ES-I3 (cell line): ENCODE results near the gene OSBP.
A peak's percentile ranks its signal among the peaks of the same experiment; 100 is the strongest.
"Not testable (repeated sequence)": the region's sequence is repeated elsewhere in the genome, so short reads cannot be mapped to it uniquely, and the experiment has no call there.

ENCODE experiments used
- H3K36me3 ChIP-seq: 2 replicates; pipeline ENCODE4 v1.6.1; 2013; ENCODE audit warnings: mild to moderate bottlenecking, low read length, control low read depth, moderate library complexity; ENCODE audit not compliant: insufficient read depth
- H3K4me1 ChIP-seq: 2 replicates; pipeline ENCODE4 v1.6.1; 2013; ENCODE audit warnings: mild to moderate bottlenecking, control low read depth, low read length; ENCODE audit not compliant: insufficient read depth
- H3K9ac ChIP-seq: 2 replicates; pipeline ENCODE4 v1.6.1; 2013; ENCODE audit warnings: low read depth, mild to moderate bottlenecking, low read length, moderate library complexity
- H3K9me3 ChIP-seq: 2 replicates; pipeline ENCODE4 v1.6.1; 2013; ENCODE audit warnings: mild to moderate bottlenecking, low read length, moderate library complexity; ENCODE audit not compliant: control insufficient read depth, insufficient read depth

OSBP gene

GRCh38 chr11:59553323-59553722, 62.3 kb downstream of the OSBP start:
- Histone ChIP-seq H3K36me3 (no peaks in the 10 kb centered on the region), H3K4me1 (peaks cover 3% of the 10 kb centered on the region; the same call in 1 of the 2 replicates), H3K9ac (no peak overlapping the region; the same call in 1 of the 2 replicates), H3K9me3 (no peaks in the 10 kb centered on the region)

GRCh38 chr11:59552844-59553243, 62.7 kb downstream of the OSBP start:
- Histone ChIP-seq H3K9me3 (no peaks in the 10 kb centered on the region), H3K36me3 (no peaks in the 10 kb centered on the region)

GRCh38 chr11:59551659-59552521, 63.7 kb downstream of the OSBP start:
- H3K9me3 ChIP-seq = no peaks in the 10 kb centered on the region
- H3K4me1 ChIP-seq = peaks cover 10% of the 10 kb centered on the region
- H3K36me3 ChIP-seq = no peaks in the 10 kb centered on the region
- peak overlapping the region; percentile 81 for H3K9ac ChIP-seq

More at GRCh38 chr11:59552844-59553243, 62.7 kb downstream of the OSBP start:
- Histone ChIP-seq H3K9ac (peak overlapping the region; percentile 81; the same call in 1 of the 2 replicates), H3K4me1 (peaks cover 7% of the 10 kb centered on the region)

DNA sequence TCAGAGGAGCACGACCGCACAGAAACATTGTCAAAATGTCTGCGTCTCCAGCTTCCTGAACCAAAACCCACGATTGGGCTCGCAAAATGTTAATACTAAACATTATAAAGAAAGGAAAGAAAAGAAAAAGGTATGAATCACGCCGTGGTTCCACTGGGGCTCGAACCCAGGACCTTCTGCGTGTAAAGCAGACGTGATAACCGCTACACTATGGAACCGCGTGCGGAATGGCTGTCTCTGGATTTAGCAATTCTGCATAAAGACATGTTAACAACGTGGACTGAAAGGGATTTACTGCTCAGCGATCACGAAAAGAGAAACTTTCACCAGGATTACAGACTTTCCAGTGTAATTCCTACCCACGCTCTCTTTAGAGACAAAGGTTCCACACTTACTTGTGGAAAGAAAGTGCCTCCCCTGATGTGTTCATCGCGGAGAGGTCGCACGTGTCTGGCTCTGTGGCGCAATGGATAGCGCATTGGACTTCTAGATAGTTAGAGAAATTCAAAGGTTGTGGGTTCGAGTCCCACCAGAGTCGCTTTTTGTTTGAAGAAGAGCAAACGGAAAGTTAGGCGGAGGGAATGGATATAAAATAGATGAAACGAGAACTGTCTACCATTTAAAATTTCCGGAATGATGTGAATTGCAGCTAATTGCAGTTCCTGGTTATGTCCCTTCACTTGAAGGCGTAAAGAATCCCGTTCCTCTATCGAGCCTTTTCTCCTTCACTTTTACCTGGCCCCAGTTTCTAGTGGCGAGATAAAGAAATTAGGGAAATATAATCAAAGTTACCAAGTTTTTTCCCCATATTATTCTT, 64.5 kb downstream of the OSBP start:
- peak overlapping the region; percentile 81 for H3K9ac ChIP-seq
- peaks cover 10% of the 10 kb centered on the region for H3K4me1 ChIP-seq
- H3K36me3 ChIP-seq = no peaks in the 10 kb centered on the region

GRCh38 chr11:59550368-59550841, 65.2 kb downstream of the OSBP start:
- Histone ChIP-seq H3K4me1 (peaks cover 10% of the 10 kb centered on the region), H3K9ac (peak overlapping the region; percentile 81), H3K9me3 (no peaks in the 10 kb centered on the region), H3K36me3 (no peaks in the 10 kb centered on the region)

More for the DNA sequence above, 64.5 kb downstream of the OSBP start:
- H3K9me3 ChIP-seq = no peaks in the 10 kb centered on the region

DNA sequence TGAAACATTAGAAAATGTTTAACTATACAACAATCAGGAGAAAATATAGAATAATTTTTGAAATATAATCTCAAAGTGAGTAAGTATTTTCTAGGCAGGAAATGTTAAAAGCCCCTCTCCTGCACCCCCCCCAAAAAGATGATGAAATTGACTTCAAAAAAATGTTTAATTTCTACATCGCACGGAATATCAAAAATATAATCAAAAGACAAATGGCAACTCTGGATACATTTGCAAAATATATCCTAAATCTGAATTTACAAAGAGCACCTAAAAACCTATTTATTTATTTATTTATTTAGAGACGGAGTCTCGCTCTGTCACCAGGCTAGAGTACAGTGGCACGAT, 67.3 kb downstream of the OSBP start:
- Histone ChIP-seq H3K4me1 (peaks cover 10% of the 10 kb centered on the region), H3K36me3 (no peaks in the 10 kb centered on the region), H3K9me3 (no peaks in the 10 kb centered on the region), H3K9ac (no peak overlapping the region)

GRCh38 chr11:59547605-59548308, 67.8 kb downstream of the OSBP start:
- H3K4me1 ChIP-seq, H3K9me3 ChIP-seq, H3K9ac ChIP-seq, H3K36me3 ChIP-seq: not testable (repeated sequence)

DNA sequence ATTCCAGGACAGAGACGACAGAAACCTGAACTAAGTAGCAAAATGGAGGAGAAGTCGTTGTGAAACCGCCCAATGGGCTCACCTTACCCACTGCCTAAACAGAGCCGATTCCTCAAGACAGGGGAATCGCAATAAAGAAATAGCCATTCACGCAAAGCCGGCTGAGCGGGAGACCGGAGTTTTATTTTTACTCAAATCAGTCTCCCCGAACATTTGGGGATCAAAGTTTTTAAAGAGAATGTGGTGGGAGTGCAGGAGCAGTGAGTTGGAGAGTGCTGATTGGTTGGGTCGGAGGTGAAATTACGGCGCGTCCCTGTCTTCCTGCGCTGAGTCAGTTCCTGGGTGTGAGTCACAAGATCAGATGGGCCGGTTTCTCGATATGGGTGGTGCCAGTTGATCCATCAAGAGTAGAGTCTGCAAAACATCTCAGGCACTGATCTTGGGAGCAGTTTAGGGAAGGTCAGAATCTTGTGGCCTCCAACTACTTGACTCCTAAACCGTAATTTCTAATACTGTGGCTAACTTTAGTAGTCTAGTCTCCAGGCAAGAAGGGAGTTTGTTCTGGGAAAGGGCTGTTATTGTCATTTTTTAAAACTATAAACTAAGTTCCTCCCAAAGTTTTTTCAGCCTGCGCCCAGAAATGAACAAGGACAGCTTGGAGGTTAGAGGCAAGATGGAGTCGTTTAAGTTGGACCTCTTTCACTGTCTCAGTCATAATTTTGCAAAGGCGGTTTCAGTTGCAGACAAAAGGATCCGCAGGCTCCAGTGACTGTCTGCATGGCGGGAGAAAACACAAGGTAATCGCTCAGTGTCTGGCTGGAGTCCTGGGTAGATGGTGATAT, 70.2 kb downstream of the OSBP start:
- Histone ChIP-seq H3K9ac (peak overlapping the region; percentile 73), H3K36me3 (no peaks in the 10 kb centered on the region), H3K9me3 (no peaks in the 10 kb centered on the region), H3K4me1 (peaks cover 7% of the 10 kb centered on the region)

DNA sequence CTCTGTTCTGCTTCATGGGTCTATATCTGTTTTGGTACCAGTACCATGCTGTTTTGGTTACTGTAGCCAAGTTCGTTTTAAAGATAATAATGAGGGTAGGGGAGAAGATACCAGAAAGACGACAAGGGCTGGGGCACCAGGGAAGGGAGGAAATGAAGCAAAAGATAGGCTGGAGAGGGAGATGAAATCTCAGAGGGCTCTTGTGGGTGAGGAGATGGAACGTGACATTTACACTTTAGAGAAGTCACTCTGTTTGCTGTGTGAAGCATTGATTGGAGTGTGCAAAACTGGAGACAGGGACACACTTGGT, 70.8 kb downstream of the OSBP start:
- no peaks in the 10 kb centered on the region for H3K9me3 ChIP-seq
- H3K9ac ChIP-seq = peak overlapping the region; percentile 73; the same call in 1 of the 2 replicates
- peaks cover 7% of the 10 kb centered on the region for H3K4me1 ChIP-seq
- H3K36me3 ChIP-seq = no peaks in the 10 kb centered on the region

DNA sequence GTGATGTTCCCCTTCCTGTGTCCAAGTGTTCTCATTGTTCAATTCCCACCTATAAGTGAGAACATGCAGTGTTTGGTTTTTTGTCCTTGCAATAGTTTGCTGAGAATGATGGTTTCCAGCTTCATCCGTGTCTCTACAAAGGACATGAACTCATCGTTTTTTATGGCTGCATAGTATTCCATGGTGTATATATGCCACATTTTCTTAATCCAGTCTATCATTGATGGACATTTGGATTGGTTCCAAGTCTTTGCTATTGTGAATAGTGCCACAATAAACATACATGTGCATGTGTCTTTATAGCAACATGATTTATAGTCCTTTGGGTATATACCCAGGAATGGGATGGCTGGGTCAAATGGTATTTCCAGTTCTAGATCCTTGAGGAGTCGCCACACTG, 71.9 kb downstream of the OSBP start:
- not testable (repeated sequence) for H3K36me3 ChIP-seq, H3K4me1 ChIP-seq, H3K9ac ChIP-seq, H3K9me3 ChIP-seq

DNA sequence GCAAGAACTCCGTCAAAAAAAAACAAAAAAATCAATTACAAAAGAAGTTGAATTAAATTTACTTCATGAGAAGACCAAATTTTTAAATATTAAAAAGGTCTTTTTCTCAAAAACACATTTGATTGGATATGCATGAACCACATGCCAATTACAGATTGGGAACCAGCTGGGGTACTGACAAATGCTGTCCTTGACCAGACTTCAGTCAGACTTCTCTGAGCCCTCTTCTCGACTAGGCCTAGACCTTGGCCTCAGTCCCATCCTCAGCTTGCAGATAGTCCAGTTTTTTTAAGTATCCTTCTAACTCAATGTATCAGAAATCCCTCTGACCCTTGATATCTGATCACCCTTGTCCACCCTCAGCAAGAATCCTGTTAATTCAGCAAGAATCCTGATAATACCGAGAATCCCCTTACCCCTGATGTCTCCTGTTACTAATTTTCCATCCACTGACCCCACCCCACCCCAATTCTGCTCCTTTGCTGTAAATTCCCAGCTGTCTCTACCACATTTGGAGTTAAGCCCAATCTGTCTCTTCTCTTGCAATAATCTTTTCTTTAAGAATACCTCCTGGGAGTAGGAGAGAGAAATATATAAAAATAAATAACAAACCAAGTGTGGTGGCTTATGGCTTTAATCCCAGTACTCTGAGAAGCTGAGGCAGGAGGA, 73.3 kb downstream of the OSBP start:
- no peaks in the 10 kb centered on the region for H3K9me3 ChIP-seq
- H3K9ac ChIP-seq = no peak overlapping the region
- no peaks in the 10 kb centered on the region for H3K4me1 ChIP-seq
- H3K36me3 ChIP-seq = no peaks in the 10 kb centered on the region

DNA sequence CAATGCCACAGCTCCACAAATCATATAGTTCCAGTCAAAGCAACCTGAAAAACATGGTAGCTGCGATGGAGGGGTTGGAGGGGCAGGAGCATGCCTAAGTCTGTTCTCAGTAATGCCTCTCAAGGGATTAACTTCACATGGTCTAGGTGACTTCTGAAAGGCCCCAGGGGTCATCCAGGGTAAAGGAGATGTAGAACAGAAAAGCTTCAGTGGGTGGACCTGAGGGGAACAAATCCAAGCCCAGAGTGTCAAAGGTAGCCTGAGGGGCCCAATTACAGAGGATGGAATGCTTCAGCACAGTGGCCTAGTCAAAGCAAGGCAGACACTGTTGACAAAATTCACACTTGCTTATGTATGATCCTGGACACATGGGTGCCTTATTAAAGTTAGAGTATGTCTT, 80.9 kb downstream of the OSBP start:
- Histone ChIP-seq H3K9me3 (no peaks in the 10 kb centered on the region), H3K9ac (no peak overlapping the region), H3K36me3 (no peaks in the 10 kb centered on the region), H3K4me1 (no peaks in the 10 kb centered on the region)

DNA sequence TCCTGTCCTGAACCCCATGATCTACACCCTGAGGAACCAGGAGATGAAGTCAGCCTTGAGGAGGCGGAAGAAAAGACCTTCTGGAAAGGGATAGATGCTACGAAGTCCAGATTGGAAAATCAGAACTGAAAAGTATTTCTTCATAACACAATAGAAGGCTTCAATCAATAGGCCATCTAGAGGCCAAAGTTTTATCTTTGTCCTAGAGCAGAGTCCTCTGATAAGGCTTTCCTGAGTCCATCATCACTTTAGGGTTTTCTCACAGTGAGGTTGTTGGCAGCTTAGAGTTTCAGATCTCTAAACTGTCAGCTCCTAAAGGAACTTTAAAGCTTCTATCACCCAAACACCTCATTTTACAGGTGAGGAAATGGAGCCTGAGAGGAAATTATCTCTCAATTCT, 83.0 kb downstream of the OSBP start:
- Histone ChIP-seq H3K36me3 (no peaks in the 10 kb centered on the region), H3K9ac (no peak overlapping the region), H3K9me3 (no peaks in the 10 kb centered on the region), H3K4me1 (peaks cover 15% of the 10 kb centered on the region; the same call in 1 of the 2 replicates)
